GM08714 (cell line): ENCODE data around the gene TTYH3.

Source experiments
- H3K4me3 ChIP-seq: fragments of 200-500 bp; sonication (Bioruptor generic); 2 replicates; pipeline ENCODE4 v1.5.1; 2014; ENCODE audit warnings: mild to moderate bottlenecking, low read length, inconsistent platforms
- ZNF274 ChIP-seq: IDR thresholded peaks from 2 replicates; pipeline ENCODE4 v1.6.1; 2012; ENCODE audit warnings: mild to moderate bottlenecking, low read depth, low read length

Gene TTYH3

DNA sequence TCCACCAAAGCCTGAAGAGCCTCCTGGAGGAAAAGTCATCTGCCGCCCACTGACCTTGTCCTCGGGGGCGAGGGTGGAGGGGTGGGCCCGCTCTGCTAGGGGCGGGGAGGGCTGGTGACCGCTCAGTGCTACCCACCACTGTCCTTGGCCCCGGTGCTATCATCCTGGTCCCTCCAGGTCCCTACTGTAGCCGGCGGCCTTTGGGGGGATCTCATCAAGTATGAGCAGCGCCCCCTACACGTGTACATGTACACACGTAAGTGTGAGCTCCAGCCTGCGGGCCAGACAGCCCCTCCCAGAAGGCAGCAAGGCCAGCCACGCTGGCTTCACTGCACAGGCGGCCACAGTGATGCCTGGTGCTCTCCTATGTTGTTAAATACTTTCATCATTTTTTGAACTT lies 19.6 kb downstream of the TTYH3 start:
- no peak overlapping the region for H3K4me3 ChIP-seq
- TF ChIP-seq ZNF274, result no peak

DNA sequence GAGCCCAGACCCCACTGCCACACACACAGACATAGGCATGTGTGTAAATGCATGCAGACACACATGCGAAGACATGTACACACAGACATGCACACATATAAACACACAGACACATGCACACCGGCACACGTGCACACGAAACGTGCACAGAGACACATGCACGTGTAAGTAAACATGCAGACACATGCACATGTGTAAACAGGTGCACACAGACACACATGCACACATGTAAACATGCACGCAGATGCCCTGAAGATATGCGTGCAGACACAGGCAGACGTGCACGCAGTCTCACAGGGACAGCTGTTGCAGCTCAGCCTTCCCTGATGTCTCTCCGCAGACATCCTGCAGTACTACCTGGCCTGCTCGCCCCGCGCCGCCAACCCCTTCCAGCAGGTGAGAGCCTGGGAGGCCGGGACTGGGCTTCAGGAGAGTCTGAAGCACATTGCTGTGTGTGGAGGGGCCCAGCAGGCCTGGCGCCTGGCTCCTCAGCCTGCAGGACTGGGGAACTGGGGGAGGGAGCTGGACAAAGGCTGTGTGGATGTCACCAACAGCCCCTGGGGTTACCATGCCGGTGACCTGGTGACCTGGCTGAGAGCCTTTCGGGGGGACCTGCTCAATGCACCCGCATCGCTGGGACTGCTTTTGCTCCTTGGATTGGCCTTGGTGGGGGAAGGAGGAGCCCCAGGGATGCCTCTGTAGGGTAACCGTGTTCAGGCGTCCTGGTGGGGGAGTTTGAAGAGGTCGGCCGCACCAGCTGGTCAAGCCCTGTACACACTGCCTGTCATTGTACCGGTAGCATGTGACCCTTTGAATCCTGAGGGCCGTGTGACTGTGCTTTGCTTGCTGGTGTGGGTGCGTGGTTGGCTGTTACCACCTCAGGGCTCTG lies 20.3 kb downstream of the TTYH3 start:
- no peak overlapping the region for H3K4me3 ChIP-seq
- no peak for TF ChIP-seq ZNF274

DNA sequence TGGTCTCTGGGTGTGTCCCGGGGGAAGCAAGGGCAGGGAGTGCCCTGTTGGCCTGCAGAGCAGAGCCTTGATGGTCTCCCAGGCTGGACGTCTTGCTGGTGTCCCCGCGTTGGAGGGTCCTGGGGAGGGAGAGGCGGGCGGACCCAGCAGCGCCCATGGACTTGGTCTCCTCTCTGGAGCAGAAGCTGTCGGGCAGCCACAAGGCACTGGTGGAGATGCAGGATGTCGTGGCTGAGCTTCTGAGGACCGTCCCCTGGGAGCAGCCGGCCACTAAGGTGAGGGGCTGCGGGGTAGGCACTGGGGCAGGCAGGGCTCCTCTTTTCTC lies 20.9 kb downstream of the TTYH3 start:
- TF ChIP-seq ZNF274, result no peak
- H3K4me3 ChIP-seq, result no peak overlapping the region

DNA sequence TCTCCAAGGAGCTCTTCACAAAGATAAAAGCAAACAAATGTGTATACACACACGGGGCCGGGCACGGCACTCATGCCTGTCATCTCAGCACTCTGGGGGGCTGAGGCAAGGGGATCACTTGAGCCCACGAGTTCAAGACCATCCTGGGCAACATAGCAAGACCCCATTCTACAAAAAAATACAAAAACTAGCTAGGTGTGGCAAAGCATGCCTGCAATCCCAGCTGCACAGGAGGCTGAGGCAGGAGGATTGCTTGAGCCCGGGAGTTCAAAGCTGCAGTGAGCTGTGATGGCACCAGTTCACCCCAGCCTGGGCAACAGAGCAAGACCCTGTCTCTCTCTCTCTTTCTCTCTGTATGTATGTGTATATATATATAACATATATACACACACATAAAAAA lies 22.3 kb downstream of the TTYH3 start:
- no peak for TF ChIP-seq ZNF274
- H3K4me3 ChIP-seq, result no peak overlapping the region

DNA sequence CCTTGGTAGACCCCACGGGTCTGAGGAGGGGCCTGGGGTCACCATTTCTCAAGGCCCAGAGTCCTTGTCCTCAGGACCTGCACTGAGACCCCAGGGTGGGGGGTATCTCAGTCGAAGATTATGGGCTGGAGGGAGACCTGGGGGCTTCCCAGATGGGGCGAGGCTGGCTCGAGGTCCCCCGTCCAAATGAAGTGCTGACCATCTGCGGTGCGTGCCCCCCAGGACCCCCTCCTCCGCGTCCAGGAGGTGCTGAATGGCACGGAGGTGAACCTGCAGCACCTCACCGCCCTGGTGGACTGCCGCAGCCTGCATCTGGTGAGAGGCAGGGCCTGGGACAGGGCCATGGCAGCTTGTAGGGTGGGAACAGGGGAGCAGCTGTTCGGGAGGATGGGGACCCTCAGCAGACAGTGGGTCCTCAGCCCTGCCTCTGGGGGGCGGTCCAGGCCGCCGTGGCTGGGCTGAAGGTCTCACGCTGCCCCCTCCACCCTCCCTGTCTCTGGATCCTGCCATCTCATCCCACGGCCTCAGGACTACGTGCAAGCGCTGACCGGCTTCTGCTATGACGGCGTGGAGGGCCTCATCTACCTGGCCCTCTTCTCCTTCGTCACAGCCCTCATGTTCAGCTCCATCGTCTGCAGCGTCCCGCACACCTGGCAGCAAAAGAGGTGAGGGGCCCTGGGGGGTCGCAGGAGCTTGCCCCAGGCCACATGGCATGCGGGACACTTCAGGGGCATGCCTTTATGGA lies 24.3 kb downstream of the TTYH3 start:
- H3K4me3 ChIP-seq, result no peak overlapping the region
- TF ChIP-seq ZNF274, result no peak

DNA sequence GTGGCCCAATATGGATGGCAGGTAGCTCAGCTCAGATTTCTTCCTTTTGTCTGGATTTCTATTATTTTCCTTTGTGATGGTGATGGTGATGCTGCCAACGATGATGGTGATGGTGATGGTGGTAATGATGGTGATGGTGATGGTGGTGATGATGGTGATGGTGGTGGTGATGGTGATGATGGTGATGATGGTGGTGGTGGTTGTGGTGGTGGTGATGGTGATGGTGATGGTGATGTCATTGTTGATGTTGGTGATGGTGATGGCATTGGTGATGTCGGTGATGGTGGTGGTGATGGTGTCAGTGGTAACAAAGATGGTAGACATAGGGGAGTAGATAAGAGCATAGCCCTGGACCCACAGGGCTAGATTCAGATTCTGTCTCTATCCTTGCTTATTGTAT lies 25.4 kb downstream of the TTYH3 start:
- no peak overlapping the region for H3K4me3 ChIP-seq
- no peak for TF ChIP-seq ZNF274

- no peak overlapping the region for H3K4me3 ChIP-seq
Measured at GRCh38 chr7:2657920-2658671, 26.3 kb downstream of the TTYH3 start.

GRCh38 chr7:2658941-2659340 lies 27.2 kb downstream of the TTYH3 start:
- H3K4me3 ChIP-seq, result no peak overlapping the region
- TF ChIP-seq ZNF274, result no peak

More at GRCh38 chr7:2657920-2658671, 26.3 kb downstream of the TTYH3 start:
- no peak for TF ChIP-seq ZNF274

DNA sequence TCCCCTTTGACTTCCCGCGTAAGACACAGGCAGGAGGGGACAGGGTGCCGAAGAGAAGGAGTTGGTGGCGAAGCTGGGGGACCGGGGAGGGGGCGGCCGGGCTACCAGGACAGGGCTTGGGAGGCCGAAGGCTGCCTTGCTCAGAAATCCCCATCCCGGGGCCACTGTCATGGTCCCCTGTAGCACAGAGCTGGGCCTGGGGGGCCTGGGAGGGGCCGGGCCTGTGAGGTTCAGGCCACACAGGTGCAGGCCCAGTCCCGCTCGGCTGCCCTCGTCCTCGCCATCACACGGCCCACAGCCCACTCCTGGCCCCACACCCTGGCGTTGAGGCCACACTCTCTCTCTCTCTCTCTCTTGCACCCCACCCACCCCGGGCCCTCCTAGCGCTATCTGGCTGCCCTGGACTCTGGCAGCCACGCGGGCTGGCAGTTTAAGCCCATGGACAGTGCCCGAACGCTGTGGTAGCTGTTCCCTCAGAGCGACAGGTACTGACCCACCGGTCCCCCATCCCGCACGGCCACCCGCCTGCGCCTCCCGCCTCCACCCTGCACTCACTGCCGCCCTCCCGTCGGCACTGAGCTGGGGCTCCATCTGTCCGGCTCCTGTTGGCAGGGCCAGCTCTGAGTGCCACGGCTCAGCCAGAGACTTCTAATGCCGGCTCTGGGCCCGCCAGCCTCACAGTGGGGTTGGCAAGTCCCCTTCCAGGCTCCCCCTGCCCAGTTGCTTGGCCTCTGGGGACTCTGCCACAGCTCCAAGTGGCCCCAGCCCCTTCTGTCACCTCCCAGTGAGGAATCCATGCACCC lies 28.0 kb downstream of the TTYH3 start:
- TF ChIP-seq ZNF274, result no peak
- H3K4me3 ChIP-seq, result no peak overlapping the region

DNA sequence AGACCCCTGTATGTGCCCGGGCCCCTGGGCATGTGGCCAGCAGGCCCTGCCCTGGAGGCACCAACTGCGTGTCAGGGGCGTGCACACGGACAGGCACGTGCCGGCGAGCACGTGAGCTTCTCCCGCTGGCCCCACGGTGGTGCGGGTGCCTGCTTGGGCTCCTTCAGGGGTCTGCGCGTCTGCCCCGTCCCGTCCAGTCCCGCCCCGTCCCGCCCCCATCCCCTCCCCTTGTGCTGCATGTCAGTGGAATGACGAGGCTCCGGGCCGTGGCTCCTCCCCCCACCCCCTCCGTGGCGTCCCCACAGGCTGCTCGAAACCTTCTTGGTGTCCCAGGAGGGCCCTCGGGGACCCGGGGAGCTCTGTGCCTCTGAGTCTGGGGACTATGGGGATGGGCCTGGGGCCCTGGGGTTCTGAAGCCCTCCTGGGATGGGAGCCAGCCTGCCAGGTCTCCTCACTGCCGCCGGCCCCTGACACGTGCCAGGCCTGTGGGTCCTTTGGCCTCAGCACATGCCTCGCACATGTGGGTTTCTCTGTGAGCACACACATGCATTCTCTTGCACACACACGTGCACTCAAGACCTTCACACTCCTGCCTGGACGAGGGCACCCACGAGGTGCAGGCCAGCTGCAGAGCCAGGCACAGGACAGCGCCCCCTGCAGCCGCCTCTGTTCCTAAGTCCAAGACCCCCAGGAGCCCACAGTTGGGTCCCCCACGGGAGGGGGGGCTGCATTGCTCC lies 28.7 kb downstream of the TTYH3 start:
- H3K4me3 ChIP-seq, result no peak overlapping the region
- TF ChIP-seq ZNF274, result no peak

GRCh38 chr7:2661096-2661449 lies 29.3 kb downstream of the TTYH3 start:
- no peak overlapping the region for H3K4me3 ChIP-seq
- no peak for TF ChIP-seq ZNF274

DNA sequence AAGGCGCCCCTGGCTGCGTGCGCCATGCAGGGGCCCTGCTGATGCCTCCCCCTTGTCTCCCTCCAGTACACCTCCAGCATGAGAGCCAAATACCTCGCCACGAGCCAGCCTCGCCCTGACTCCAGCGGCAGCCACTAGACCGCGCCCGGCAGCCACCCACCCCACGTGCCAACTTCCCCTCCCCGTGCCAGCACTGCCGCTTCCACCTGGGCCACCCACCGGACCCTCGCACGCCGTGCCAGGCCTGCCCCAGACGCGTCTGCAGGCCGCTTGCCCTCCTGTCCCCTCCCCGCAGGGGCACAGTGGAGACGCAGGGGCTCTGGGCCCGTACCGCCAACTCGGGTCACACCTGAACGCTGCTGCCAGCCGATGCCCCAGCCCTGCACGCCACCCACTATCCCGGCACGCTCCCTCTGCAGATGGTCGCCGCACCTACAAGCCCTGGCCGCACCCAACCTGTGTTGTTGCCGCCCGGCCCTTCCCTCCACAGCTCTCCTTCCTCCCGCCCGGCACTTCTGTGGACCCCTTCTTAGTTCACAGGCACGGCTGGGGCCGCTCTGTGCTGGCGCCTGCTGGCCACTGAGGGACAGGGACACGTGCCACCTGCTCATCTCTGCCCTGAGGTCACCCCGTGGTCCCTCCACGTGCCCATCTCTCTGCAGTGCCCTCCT lies 30.0 kb downstream of the TTYH3 start:
- no peak overlapping the region for H3K4me3 ChIP-seq
- TF ChIP-seq ZNF274, result no peak
